ENCODE data around the gene PRKAR1A. TPM values are rescaled to one million over a fixed set of nuclear protein-coding genes. Genes with fewer than 3 reads are reported as not detected.

PRKAR1A gene
- total RNA-seq, 1 experiment from 2014 or later, result 158 TPM

- TF ChIP-seq ZNF232 (CRISPR knock-in tag; IDR thresholded peaks at IDR 0.05) (no peak), SOX15 (CRISPR knock-in tag; IDR thresholded peaks at IDR 0.05) (no peak), MYBL2 (CRISPR knock-in tag; IDR thresholded peaks at IDR 0.05) (no peak), ZMAT4 (CRISPR knock-in tag; IDR thresholded peaks at IDR 0.05) (no peak), ZNF138 (CRISPR knock-in tag; conservative IDR thresholded peaks at IDR 0.05) (no peak), FOXJ3 (CRISPR knock-in tag; IDR thresholded peaks at IDR 0.05; ENCODE audit: borderline replicate concordance) (no peak), CBFB (CRISPR knock-in tag; IDR thresholded peaks at IDR 0.05; ENCODE audit: low read depth) (no peak), GRHL2 (CRISPR knock-in tag; IDR thresholded peaks at IDR 0.05; ENCODE audit: insufficient replicate concordance, severe bottlenecking) (no peak), HMGA2 (CRISPR knock-in tag; IDR thresholded peaks at IDR 0.05) (no peak)
These were observed 30.7 kb downstream of the PRKAR1A start (continued) for GRCh38 chr17:68542698-68543463.

GRCh38 chr17:68544111-68544915 lies 32.1 kb downstream of the PRKAR1A start:
- Mint-ChIP-seq H3K27me3 (ENCODE audit: low read depth) (no peaks in the 10 kb centered on the region), H3K36me3 (peaks cover 23% of the 10 kb centered on the region), H3K9me3 (peaks cover 6% of the 10 kb centered on the region), H3K4me3 (no peak overlapping the region), H3K4me1 (no peaks in the 10 kb centered on the region), H3K27ac (no peak overlapping the region)
- ChIA-PET POLR2A (interaction anchor here (0.7 kb wide), 1 partner anchor 19 kb away, joined by 4 read pairs; no protein-coding TSS in a partner anchor), CTCF (no interaction called here)
- TF ChIP-seq NFYB (CRISPR knock-in tag; conservative IDR thresholded peaks at IDR 0.05; ENCODE audit: low read depth), result no peak
- ATAC-seq (no peak), DNase-seq (ENCODE audit: low spot score) (no peak)

GRCh38 chr17:68556551-68556950 lies 44.3 kb downstream of the PRKAR1A start:
- peaks cover 18% of the 10 kb centered on the region for H3K36me3 Mint-ChIP-seq
- peaks cover 9% of the 10 kb centered on the region; the same call in 1 of the 2 replicates for H3K9me3 Mint-ChIP-seq
- H3K27ac Mint-ChIP-seq, result no peak overlapping the region
- ChIA-PET POLR2A (no interaction called here), CTCF (no interaction called here)
- H3K27me3 Mint-ChIP-seq (ENCODE audit: low read depth), result no peaks in the 10 kb centered on the region
- H3K4me1 Mint-ChIP-seq, result no peaks in the 10 kb centered on the region
- ATAC-seq (no peak), DNase-seq (ENCODE audit: low spot score) (no peak)
- TF ChIP-seq NR3C1 (CRISPR knock-in tag; conservative IDR thresholded peaks at IDR 0.05; ENCODE audit: low read depth), result no peak
- no peak for TF ChIP-seq ZNF138 (CRISPR knock-in tag; conservative IDR thresholded peaks at IDR 0.05)
- no peak for TF ChIP-seq JAZF1 (CRISPR knock-in tag; IDR thresholded peaks at IDR 0.05)
- H3K4me3 Mint-ChIP-seq, result no peak overlapping the region

- Mint-ChIP-seq H3K27me3 (ENCODE audit: low read depth) (no peaks in the 10 kb centered on the region), H3K27ac (no peak overlapping the region), H3K4me1 (no peaks in the 10 kb centered on the region), H3K4me3 (no peak overlapping the region), H3K9me3 (peaks cover 5% of the 10 kb centered on the region; the same call in 1 of the 2 replicates), H3K36me3 (peaks cover 12% of the 10 kb centered on the region)
- ChIA-PET POLR2A (interaction anchor here (0.7 kb wide), 1 partner anchor 49 kb away, joined by 3 read pairs; no protein-coding TSS in a partner anchor), CTCF (no interaction called here)
- ATAC-seq, result no peak
- no peak for DNase-seq (ENCODE audit: low spot score)
- TF ChIP-seq MLX (CRISPR knock-in tag; IDR thresholded peaks at IDR 0.05), result no peak
- no peak for TF ChIP-seq ZNF512 (CRISPR knock-in tag; IDR thresholded peaks at IDR 0.05; ENCODE audit: borderline replicate concordance)
- no peak for TF ChIP-seq ESRRA (CRISPR knock-in tag; IDR thresholded peaks at IDR 0.05; ENCODE audit: borderline replicate concordance)
- TF ChIP-seq ZNF317 (CRISPR knock-in tag; IDR thresholded peaks at IDR 0.05; ENCODE audit: borderline replicate concordance, low read depth), result no peak
- TF ChIP-seq TEAD4 (CRISPR knock-in tag; IDR thresholded peaks at IDR 0.05), result no peak
- no peak for TF ChIP-seq ZNF532 (CRISPR knock-in tag; IDR thresholded peaks at IDR 0.05; ENCODE audit: borderline replicate concordance)
- TF ChIP-seq NR2C2 (CRISPR knock-in tag; IDR thresholded peaks at IDR 0.05), result no peak
- TF ChIP-seq IRF2 (CRISPR knock-in tag; IDR thresholded peaks at IDR 0.05; ENCODE audit: borderline replicate concordance, low read depth), result no peak
- no peak for TF ChIP-seq NFE2L1 (CRISPR knock-in tag; IDR thresholded peaks at IDR 0.05)
- no peak for TF ChIP-seq GABPB1 (CRISPR knock-in tag; IDR thresholded peaks at IDR 0.05)
- no peak for TF ChIP-seq RELA (CRISPR knock-in tag; IDR thresholded peaks at IDR 0.05; ENCODE audit: borderline replicate concordance)
These were observed 47.1 kb downstream of the PRKAR1A start for GRCh38 chr17:68559316-68559715.

All from WTC11 (cell line).